Esophagus muscularis mucosa (tissue), 4 donors: Measurements from ENCODE around the gene OR1L6. TPM values are rescaled to one million over a fixed set of nuclear protein-coding genes. Genes with fewer than 3 reads are reported as not detected.

Experiments used
- DNase-seq: peaks from one replicate; pipeline ENCODE4 v3.0.0-alpha.2; 2017; ENCODE audit errors: extremely low spot score
- H3K27ac ChIP-seq, 4 donors: fragments of 200-600 bp; sonication (generic); replicated peaks in 1 of 4; 1 replicate in 3 of 4; 2 replicates in 1 of 4; pipeline ENCODE4 v1.5.1; 2016 to 2019; ENCODE audit warnings: mild to moderate bottlenecking in 1 of 4
- H3K27me3 ChIP-seq, 4 donors: fragments of 200-600 bp; sonication (generic); one replicate each; pipeline versions ENCODE4 v1.5.1 to v1.6.0; 2016 to 2019
- H3K36me3 ChIP-seq, 4 donors: fragments of 200-600 bp; sonication (generic); one replicate each; pipeline ENCODE4 v1.5.1; 2016 to 2019
- H3K4me1 ChIP-seq, 4 donors: fragments of 200-600 bp; sonication (generic); one replicate each; pipeline ENCODE4 v1.5.1; 2016 to 2019
- H3K4me3 ChIP-seq, 4 donors: fragments of 200-600 bp; sonication (generic); 1 replicate in 2 of 4; 2 replicates in 2 of 4; pipeline ENCODE4 v1.5.1; 2016 to 2019; ENCODE audit warnings: mild to moderate bottlenecking in 4 of 4, moderate library complexity in 1 of 4
- H3K9me3 ChIP-seq, 4 donors: fragments of 200-600 bp; sonication (generic); 1 replicate in 3 of 4; 2 replicates in 1 of 4; pipeline ENCODE4 v1.5.1; 2016 to 2019
- CTCF ChIP-seq, 3 experiments: fragments of 200-600 bp in 2 of 3; fragments of 450-650 bp in 1 of 3; sonication (generic) in 2 of 3; IDR thresholded peaks; one replicate each; pipeline ENCODE4 v1.5.1; 2017 to 2019; ENCODE audit warnings: antibody characterized with exemption in 3 of 3, mild to moderate bottlenecking in 2 of 3, moderate library complexity in 1 of 3
- EP300 ChIP-seq: sonication (generic); formaldehyde crosslinking; IDR thresholded peaks from one replicate; pipeline ENCODE4 v1.6.1; 2017; ENCODE audit warnings: antibody characterized with exemption
- POLR2A ChIP-seq: fragments of 450-650 bp; IDR thresholded peaks from one replicate; pipeline ENCODE4 v1.6.1; 2017; ENCODE audit warnings: antibody characterized with exemption, moderate library complexity, mild to moderate bottlenecking, low read depth
- POLR2AphosphoS5 ChIP-seq, 2 donors: sonication (generic); formaldehyde crosslinking; IDR thresholded peaks; one replicate each; pipeline ENCODE4 v1.6.1; 2017; ENCODE audit warnings: antibody characterized with exemption in 2 of 2
- WGBS: methylation state at CpG from one replicate; pipeline ENCODE4 v1.1.5; 2018; 5-methylcytosine and 5-hydroxymethylcytosine counted together
- intact Hi-C: fragments of 100-400 bp; cut with DNase I; formaldehyde crosslinking; loops from one replicate; pipeline ENCODE4 v1.15.1; 2023
- total RNA-seq, 4 donors: library from RNA; depleted of rRNA; stranded (reverse); fragments of >200 nt; gene quantifications; one replicate each; pipeline versions ENCODE4 v1.1.0 to v1.2.1, GENCODE V29; 2016

OR1L6 gene
- total RNA-seq, 4 donors from 2014 or later = not detected

GRCh38 chr9:122780026-122780425 is 37.9 kb downstream of the OR1L6 start:
- intact Hi-C loops = no loop called here
- H3K36me3 ChIP-seq = no peaks in the 10 kb centered on the region
- no peaks in the 10 kb centered on the region for H3K4me1 ChIP-seq
- 61% methylated on average over 4 of the region's 4 CpGs for WGBS
- no peaks in the 10 kb centered on the region for H3K9me3 ChIP-seq
- no peak overlapping the region for H3K27ac ChIP-seq
- TF ChIP-seq CTCF (IDR thresholded peaks at IDR 0.05) (no peak), EP300 (no peak), POLR2A (no peak), POLR2AphosphoS5 (IDR thresholded peaks at IDR 0.05) (no peak)
- no peak overlapping the region for H3K4me3 ChIP-seq
- no peaks in the 10 kb centered on the region for H3K27me3 ChIP-seq
- no peak for DNase-seq

DNA sequence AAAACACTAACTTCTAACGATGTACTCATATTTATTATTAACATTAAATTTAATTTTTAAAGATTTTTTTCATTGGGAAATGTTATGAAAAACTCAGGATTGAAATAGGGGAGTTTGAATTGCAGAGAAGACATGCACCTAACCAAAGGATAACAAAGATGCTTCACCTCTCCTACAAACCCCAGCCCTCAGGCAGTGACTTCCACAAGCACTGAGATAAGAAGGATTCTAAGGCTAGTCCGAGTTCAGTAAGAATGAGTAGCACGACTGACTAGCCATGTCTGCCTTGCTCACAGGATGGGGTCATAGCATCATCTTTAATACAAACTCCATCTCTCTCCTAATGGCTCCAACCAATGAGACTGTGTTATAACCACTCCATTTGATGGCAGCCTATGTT is 39.6 kb downstream of the OR1L6 start:
- no peak overlapping the region for H3K4me3 ChIP-seq
- TF ChIP-seq EP300 = no peak
- no peak for TF ChIP-seq POLR2AphosphoS5 (IDR thresholded peaks at IDR 0.05)
- no peak for TF ChIP-seq CTCF (IDR thresholded peaks at IDR 0.05)
- TF ChIP-seq POLR2A = no peak
- WGBS = 45% methylated on average over 3 of the region's 3 CpGs
- no peaks in the 10 kb centered on the region for H3K27me3 ChIP-seq
- no peak for DNase-seq
- intact Hi-C loops = no loop called here
- no peaks in the 10 kb centered on the region for H3K4me1 ChIP-seq
- no peak overlapping the region for H3K27ac ChIP-seq
- H3K9me3 ChIP-seq = no peaks in the 10 kb centered on the region
- H3K36me3 ChIP-seq = no peaks in the 10 kb centered on the region

DNA sequence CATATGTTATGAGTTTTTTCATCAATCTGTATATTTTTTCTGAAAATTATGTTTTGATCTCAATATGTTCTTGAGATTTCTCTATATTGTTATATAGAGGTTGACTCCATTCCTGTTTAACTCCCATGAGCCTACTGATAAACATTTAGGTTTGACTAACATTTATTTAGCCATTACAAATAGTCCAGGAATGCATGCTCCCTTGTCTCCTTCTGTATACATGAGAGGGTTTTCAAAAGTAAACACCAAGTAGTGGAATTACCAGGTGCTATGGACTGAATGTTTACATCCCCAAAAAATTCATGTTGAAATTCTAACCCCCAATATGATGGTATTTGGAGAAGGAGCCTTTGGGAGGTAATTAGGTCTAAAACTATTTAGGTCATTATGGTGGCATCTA is 43.2 kb downstream of the OR1L6 start:
- intact Hi-C loops = no loop called here
- H3K9me3 ChIP-seq = no peaks in the 10 kb centered on the region
- no peaks in the 10 kb centered on the region for H3K4me1 ChIP-seq
- DNase-seq = no peak
- no peak overlapping the region for H3K4me3 ChIP-seq
- H3K36me3 ChIP-seq = no peaks in the 10 kb centered on the region
- H3K27me3 ChIP-seq = no peaks in the 10 kb centered on the region
- TF ChIP-seq CTCF (IDR thresholded peaks at IDR 0.05) = no peak
- no peak for TF ChIP-seq POLR2AphosphoS5 (IDR thresholded peaks at IDR 0.05)
- no peak for TF ChIP-seq POLR2A
- no peak for TF ChIP-seq EP300
- no peak overlapping the region for H3K27ac ChIP-seq

DNA sequence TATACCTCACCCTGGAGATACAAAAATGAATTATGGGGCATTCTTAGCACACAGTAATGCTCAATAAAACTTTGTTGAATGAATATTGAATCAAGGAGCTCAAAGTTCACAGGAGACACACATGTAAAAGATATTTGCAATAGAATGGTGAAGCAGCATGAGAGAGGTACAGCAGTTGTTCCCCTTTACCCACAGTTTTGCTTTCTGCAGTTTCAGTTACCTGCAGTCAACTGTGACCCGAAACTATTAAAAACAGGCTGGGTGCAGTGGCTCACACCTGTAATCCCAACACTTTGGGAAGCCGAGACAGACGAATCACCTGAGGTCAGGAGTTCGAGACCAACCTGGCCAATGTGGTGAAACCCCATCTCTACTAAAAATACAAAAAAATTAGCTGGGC is 44.2 kb downstream of the OR1L6 start:
- Histone ChIP-seq H3K9me3 (no peaks in the 10 kb centered on the region), H3K27me3 (no peaks in the 10 kb centered on the region), H3K4me3 (no peak overlapping the region), H3K4me1 (no peaks in the 10 kb centered on the region), H3K27ac (no peak overlapping the region), H3K36me3 (no peaks in the 10 kb centered on the region)
- DNase-seq = no peak
- TF ChIP-seq POLR2AphosphoS5 (IDR thresholded peaks at IDR 0.05) (no peak), POLR2A (no peak), CTCF (IDR thresholded peaks at IDR 0.05) (no peak), EP300 (no peak)
- 100% methylated on average over 4 of the region's 4 CpGs for WGBS
- intact Hi-C loops = no loop called here

DNA sequence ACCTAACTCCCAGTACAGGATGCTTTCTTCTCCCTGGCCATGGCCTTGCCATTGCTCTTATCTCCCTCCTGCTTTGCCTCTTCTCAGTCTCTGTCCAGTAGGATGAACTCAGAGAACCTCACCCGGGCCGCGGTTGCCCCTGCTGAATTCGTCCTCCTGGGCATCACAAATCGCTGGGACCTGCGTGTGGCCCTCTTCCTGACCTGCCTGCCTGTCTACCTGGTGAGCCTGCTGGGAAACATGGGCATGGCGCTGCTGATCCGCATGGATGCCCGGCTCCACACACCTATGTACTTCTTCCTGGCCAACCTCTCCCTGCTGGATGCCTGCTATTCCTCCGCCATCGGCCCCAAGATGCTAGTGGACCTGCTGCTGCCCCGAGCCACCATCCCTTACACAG is 46.7 kb downstream of the OR1L6 start, which contains the start of gene OR5C1:
Gene OR5C1, plus strand, starts transcription at position 103 of the 400 bp plus-strand sequence. Its CDS starts 0 bp downstream, at position 103.
- H3K4me3 ChIP-seq = no peak within 1 kb of the TSS
- intact Hi-C loops = no loop called here
- no peaks in the 10 kb centered on the region for H3K27me3 ChIP-seq
- no peak for TF ChIP-seq POLR2AphosphoS5 (IDR thresholded peaks at IDR 0.05)
- no peak for TF ChIP-seq EP300
- TF ChIP-seq POLR2A = no peak
- TF ChIP-seq CTCF (IDR thresholded peaks at IDR 0.05) = no peak
- H3K9me3 ChIP-seq = no peaks in the 10 kb centered on the region
- H3K4me1 ChIP-seq = no peaks in the 10 kb centered on the region
- no peak within 1 kb of the TSS for H3K27ac ChIP-seq
- DNase-seq = no peak
- WGBS = 95% methylated on average over 12 of the region's 12 CpGs
- no peaks in the 10 kb centered on the region for H3K36me3 ChIP-seq
